Endothelial cell of umbilical vein (primary cell): ENCODE results near the gene CST3. TPM values are rescaled to one million over a fixed set of nuclear protein-coding genes. Genes with fewer than 3 reads are reported as not detected.

Experiments used
- BruUV-seq: library from RNA; stranded (reverse); fragments of 400-500 nt; replicated peaks from 2 replicates; lab custom pipeline; 2021; lab: Mats Ljungman, UMichigan
- CTCF ChIA-PET: fragments of 300-600, 350-600 bp; sonication (Branson Sonifier 250); formaldehyde crosslinking; loops from one replicate; lab custom pipeline; 2021; ENCODE audit warnings: antibody characterized with exemption, inconsistent platforms; lab: Charles Lee
- POLR2A ChIA-PET: fragments of 300-600, 350-600 bp; sonication (Branson Sonifier 250); formaldehyde crosslinking; loops from one replicate; lab custom pipeline; 2021; ENCODE audit warnings: antibody characterized with exemption, inconsistent platforms; lab: Charles Lee
- DNase-seq: peaks from one replicate; pipeline ENCODE4 v3.0.0-alpha.2; 2011; ENCODE audit warnings: low read depth, low spot score
- FAIRE-seq: peaks from 2 replicates; lab custom pipeline; 2011; peaks lifted over from hg19 to GRCh38; lab: Jason Lieb, UNC
- H2AFZ ChIP-seq: 2 replicates; pipeline ENCODE4 v1.6.0; 2012; ENCODE audit warnings: low read depth, low read length, control low read depth, inconsistent platforms
- H3K27ac ChIP-seq: 2 replicates; pipeline ENCODE4 v1.5.1; 2011; ENCODE audit warnings: low read depth, mild to moderate bottlenecking, control low read depth, low read length, moderate library complexity; ENCODE audit not compliant: insufficient read depth
- H3K27me3 ChIP-seq, 2 experiments: 2 replicates each; pipeline versions ENCODE4 v1.6.0 to v1.6.1; 2011; ENCODE audit warnings: low read length in 2 of 2, mixed read lengths in 1 of 2; ENCODE audit not compliant: control insufficient read depth in 2 of 2, insufficient read depth in 2 of 2
- H3K36me3 ChIP-seq, 2 experiments: 2 replicates in 1 of 2; 3 replicates in 1 of 2; pipeline ENCODE4 v1.5.1; 2011; ENCODE audit warnings: low read length in 2 of 2, mild to moderate bottlenecking in 1 of 2, moderate library complexity in 1 of 2; ENCODE audit not compliant: control insufficient read depth in 2 of 2, insufficient read depth in 2 of 2; ENCODE audit errors: extremely low read depth in 1 of 2
- H3K4me1 ChIP-seq: 3 replicates; pipeline ENCODE4 v1.5.1; 2011; ENCODE audit warnings: mild to moderate bottlenecking, low read length; ENCODE audit not compliant: control insufficient read depth, insufficient read depth; ENCODE audit errors: extremely low read depth
- H3K4me2 ChIP-seq: 2 replicates; pipeline ENCODE4 v1.6.1; 2011; ENCODE audit warnings: low read length, control low read depth, mixed read lengths; ENCODE audit not compliant: insufficient read depth
- H3K4me3 ChIP-seq, 3 experiments: fragments of 200-600 bp in 1 of 3; sonication (generic), shearing (Covaris generic) in 1 of 3; replicated peaks in 1 of 3; 2 replicates each; pipeline ENCODE4 v1.5.1; 2011 to 2016; ENCODE audit warnings: control low read depth in 3 of 3, low read length in 3 of 3, mild to moderate bottlenecking in 2 of 3, inconsistent platforms in 1 of 3, low read depth in 1 of 3, moderate library complexity in 1 of 3; ENCODE audit not compliant: insufficient read depth in 1 of 3
- H3K79me2 ChIP-seq: 2 replicates; pipeline ENCODE4 v1.6.0; 2012; ENCODE audit warnings: low read length, inconsistent platforms; ENCODE audit not compliant: control insufficient read depth, insufficient read depth
- H3K9ac ChIP-seq: replicated peaks from 2 replicates; pipeline ENCODE3; 2011; ENCODE audit warnings: low read length, control low read depth; ENCODE audit not compliant: insufficient read depth; ENCODE audit errors: extremely low read depth
- H3K9me1 ChIP-seq: replicated peaks from 3 replicates; pipeline ENCODE4 v1.6.0; 2011; ENCODE audit warnings: mild to moderate bottlenecking, low read length; ENCODE audit not compliant: control insufficient read depth, insufficient read depth; ENCODE audit errors: extremely low read depth
- H3K9me3 ChIP-seq: replicated peaks from 2 replicates; pipeline ENCODE4 v1.5.1; 2012; ENCODE audit warnings: low read length, inconsistent platforms; ENCODE audit not compliant: control insufficient read depth, insufficient read depth
- H4K20me1 ChIP-seq: replicated peaks from 2 replicates; pipeline ENCODE3; 2011; ENCODE audit warnings: mild to moderate bottlenecking, low read length; ENCODE audit not compliant: control insufficient read depth, insufficient read depth; ENCODE audit errors: extremely low read depth
- CTCF ChIP-seq, 2 donors: IDR thresholded peaks; 1 replicate in 1 of 2; 2 replicates in 1 of 2; pipeline ENCODE4 v1.5.1; 2011; ENCODE audit warnings: low read length in 2 of 2, mild to moderate bottlenecking in 2 of 2, moderate library complexity in 2 of 2, control low read depth in 1 of 2, inconsistent platforms in 1 of 2, low read depth in 1 of 2; ENCODE audit not compliant: insufficient read depth in 1 of 2; ENCODE audit errors: extremely low read depth in 1 of 2
- EZH2 ChIP-seq: IDR thresholded peaks from 2 replicates; pipeline ENCODE4 v1.6.1; 2012; ENCODE audit warnings: borderline replicate concordance, low read depth, mild to moderate bottlenecking, moderate library complexity, low read length, inconsistent platforms; ENCODE audit not compliant: severe bottlenecking
- FOS ChIP-seq: IDR thresholded peaks from 2 replicates; pipeline ENCODE4 v1.6.1; 2011; ENCODE audit warnings: mild to moderate bottlenecking, low read length, moderate library complexity, borderline replicate concordance; ENCODE audit not compliant: insufficient read depth
- GATA2 ChIP-seq: IDR thresholded peaks from 2 replicates; pipeline ENCODE4 v1.7.0; 2011; ENCODE audit warnings: low read depth, mild to moderate bottlenecking, moderate library complexity, mixed read lengths, low read length; ENCODE audit not compliant: insufficient read length, insufficient read depth
- JUN ChIP-seq: IDR thresholded peaks from 2 replicates; pipeline ENCODE4 v1.6.1; 2011; ENCODE audit warnings: borderline replicate concordance, low read depth; ENCODE audit not compliant: insufficient read length, insufficient read depth
- MAX ChIP-seq: IDR thresholded peaks from 2 replicates; pipeline ENCODE4 v1.6.1; 2011; ENCODE audit not compliant: insufficient read depth, insufficient read length
- MYC ChIP-seq: IDR thresholded peaks from one replicate; pipeline ENCODE4 v1.6.1; 2011; ENCODE audit warnings: mild to moderate bottlenecking, low read depth, low read length
- POLR2A ChIP-seq: IDR thresholded peaks from 2 replicates; pipeline ENCODE4 v1.6.1; 2012; ENCODE audit warnings: low read depth, mild to moderate bottlenecking, control low read depth, low read length
- POLR2AphosphoS5 ChIP-seq: IDR thresholded peaks from 2 replicates; pipeline ENCODE4 v1.6.1; 2012; ENCODE audit warnings: low read depth, mild to moderate bottlenecking, control low read depth, low read length, moderate library complexity; ENCODE audit not compliant: insufficient read depth
- dilution Hi-C: fragments of 300-500 bp; cut with MboI; formaldehyde crosslinking; loops from one replicate; pipeline ENCODE4 v1.15.0; 2019; ENCODE audit warnings: low sequenced_read_pairs; ENCODE audit not compliant: extremely low pct_ligation_motif_present
- intact Hi-C: fragments of 100-400 bp; cut with micrococcal nuclease; formaldehyde crosslinking; loops from one replicate; pipeline ENCODE4 v1.10.0; 2022
- polyA plus RNA-seq, 4 experiments: library from polyadenylated mRNA; depleted of rRNA in 3 of 4; stranded (reverse) in 3 of 4; unstranded in 1 of 4; fragments of >200 nt; gene quantifications; 2 replicates each; pipeline versions ENCODE4 v1.2.1 to v1.2.3, GENCODE V29; 2011 to 2012; ENCODE audit warnings: missing spikeins in 1 of 4
- total RNA-seq: library from RNA; stranded (reverse); gene quantifications from 2 replicates; pipeline ENCODE4 v1.2.3, GENCODE V29; 2021

Gene CST3
- total and polyA plus RNA-seq, 2 donors (not counting 3 experiments of a cell fraction or from before 2014, with no cell fraction given): 251 to 479 TPM

- Histone ChIP-seq H3K27me3 (no peaks in the 10 kb centered on the region), H3K9ac (no peak overlapping the region), H4K20me1 (no peaks in the 10 kb centered on the region), H2AFZ (no peak overlapping the region), H3K27ac (no peak overlapping the region), H3K4me2 (no peak overlapping the region), H3K9me1 (no peaks in the 10 kb centered on the region), H3K79me2 (peaks cover 29% of the 10 kb centered on the region), H3K36me3 (peaks cover 0 to 3% of the 10 kb centered on the region in 2 experiments), H3K9me3 (no peaks in the 10 kb centered on the region), H3K4me3 (no peak overlapping the region), H3K4me1 (peaks cover 26% of the 10 kb centered on the region)
- intact Hi-C loops: loop anchor here (5.0 kb wide), 2 partner anchors 53 to 277 kb away; partner anchors contain the start of gene GZF1
- BruUV-seq: no TSS peak
- FAIRE-seq: no peak
- POLR2A ChIA-PET: no interaction called here
- dilution Hi-C loops: no loop called here
- no peak for TF ChIP-seq POLR2AphosphoS5
- no peak for TF ChIP-seq POLR2A
- TF ChIP-seq CTCF (IDR thresholded peaks at IDR 0.05; ENCODE audit: extremely low read depth in 1 of 2, insufficient read depth in 1 of 2, low read depth in 1 of 2, low read length in 2 of 2): no peak
- no peak for TF ChIP-seq GATA2
- no peak for TF ChIP-seq JUN
- no peak for TF ChIP-seq MYC
- TF ChIP-seq EZH2: no peak
- TF ChIP-seq MAX: no peak
- no peak for TF ChIP-seq FOS
- no peak for DNase-seq
- CTCF ChIA-PET: no interaction called here
Observed at GRCh38 chr20:23639490-23639958, 1.8 kb upstream of the CST3 start.
